PFSK-1 (cell line): ENCODE measurements around the gene KCNG2.

ENCODE experiments used
- POLR2AphosphoS5 ChIP-seq: IDR thresholded peaks from 2 replicates; pipeline ENCODE4 v1.6.1; 2012; ENCODE audit warnings: low read depth, mild to moderate bottlenecking, control low read depth, low read length, moderate library complexity
- SIN3A ChIP-seq: IDR thresholded peaks from 2 replicates; pipeline ENCODE4 v1.6.1; 2012; ENCODE audit warnings: mild to moderate bottlenecking, low read length, moderate library complexity, borderline replicate concordance; ENCODE audit not compliant: insufficient read depth
- TF ChIP-seq, protein P1 (sequence below), 2 experiments: IDR thresholded peaks; 2 replicates each; pipeline versions ENCODE4 v1.6.1 to v1.8.0; 2011 to 2012; ENCODE audit warnings: low read depth in 2 of 2, low read length in 2 of 2, control low read depth in 1 of 2, inconsistent platforms in 1 of 2, mild to moderate bottlenecking in 1 of 2, moderate library complexity in 1 of 2; ENCODE audit not compliant: insufficient read depth in 1 of 2

GRCh38 chr18:79916128-79916494 lies 118.4 kb downstream of the KCNG2 start:
- TF ChIP-seq, protein P1, sequence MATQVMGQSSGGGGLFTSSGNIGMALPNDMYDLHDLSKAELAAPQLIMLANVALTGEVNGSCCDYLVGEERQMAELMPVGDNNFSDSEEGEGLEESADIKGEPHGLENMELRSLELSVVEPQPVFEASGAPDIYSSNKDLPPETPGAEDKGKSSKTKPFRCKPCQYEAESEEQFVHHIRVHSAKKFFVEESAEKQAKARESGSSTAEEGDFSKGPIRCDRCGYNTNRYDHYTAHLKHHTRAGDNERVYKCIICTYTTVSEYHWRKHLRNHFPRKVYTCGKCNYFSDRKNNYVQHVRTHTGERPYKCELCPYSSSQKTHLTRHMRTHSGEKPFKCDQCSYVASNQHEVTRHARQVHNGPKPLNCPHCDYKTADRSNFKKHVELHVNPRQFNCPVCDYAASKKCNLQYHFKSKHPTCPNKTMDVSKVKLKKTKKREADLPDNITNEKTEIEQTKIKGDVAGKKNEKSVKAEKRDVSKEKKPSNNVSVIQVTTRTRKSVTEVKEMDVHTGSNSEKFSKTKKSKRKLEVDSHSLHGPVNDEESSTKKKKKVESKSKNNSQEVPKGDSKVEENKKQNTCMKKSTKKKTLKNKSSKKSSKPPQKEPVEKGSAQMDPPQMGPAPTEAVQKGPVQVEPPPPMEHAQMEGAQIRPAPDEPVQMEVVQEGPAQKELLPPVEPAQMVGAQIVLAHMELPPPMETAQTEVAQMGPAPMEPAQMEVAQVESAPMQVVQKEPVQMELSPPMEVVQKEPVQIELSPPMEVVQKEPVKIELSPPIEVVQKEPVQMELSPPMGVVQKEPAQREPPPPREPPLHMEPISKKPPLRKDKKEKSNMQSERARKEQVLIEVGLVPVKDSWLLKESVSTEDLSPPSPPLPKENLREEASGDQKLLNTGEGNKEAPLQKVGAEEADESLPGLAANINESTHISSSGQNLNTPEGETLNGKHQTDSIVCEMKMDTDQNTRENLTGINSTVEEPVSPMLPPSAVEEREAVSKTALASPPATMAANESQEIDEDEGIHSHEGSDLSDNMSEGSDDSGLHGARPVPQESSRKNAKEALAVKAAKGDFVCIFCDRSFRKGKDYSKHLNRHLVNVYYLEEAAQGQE (IDR thresholded peaks at IDR 0.05; ENCODE audit: insufficient read depth in 1 of 2, low read depth in 2 of 2, low read length in 2 of 2), result no peak
- TF ChIP-seq POLR2AphosphoS5 (no peak), SIN3A (no peak)
